Measurements from ENCODE around the gene AQP11.

DNA sequence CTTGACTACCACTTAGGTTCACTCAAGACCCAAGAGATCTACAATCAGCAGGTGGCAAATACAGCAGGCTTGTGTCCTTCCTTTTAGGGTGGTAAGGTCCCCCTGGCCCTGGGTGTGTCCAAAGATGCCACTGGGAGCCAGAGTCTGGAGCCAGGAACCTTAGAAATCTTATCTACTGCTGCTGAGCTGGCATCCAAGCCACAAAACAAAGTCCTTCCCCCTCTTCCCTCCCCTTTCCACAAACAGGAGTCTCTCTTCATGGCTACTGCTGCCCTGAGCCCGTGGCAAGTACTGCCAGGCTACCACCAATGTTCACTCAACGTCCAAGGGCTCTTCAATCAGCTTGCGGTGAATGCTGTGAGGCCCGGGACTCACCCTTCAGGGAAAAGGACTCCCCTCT, 21.4 kb upstream of the AQP11 start:
- no peak for TF ChIP-seq CTCF (IDR thresholded peaks at IDR 0.05)
- no peak for TF ChIP-seq POLR2A (IDR thresholded peaks at IDR 0.05)
